Muscle layer of duodenum (tissue), 2 donors: ENCODE results near the gene NDN.

ENCODE experiments used
- H3K27ac ChIP-seq: one replicate; pipeline ENCODE4 v1.7.0; 2013; ENCODE audit warnings: mild to moderate bottlenecking, low read length
- H3K27me3 ChIP-seq: one replicate; pipeline ENCODE4 v1.7.0; 2013; ENCODE audit warnings: low read depth, mild to moderate bottlenecking, control low read depth, low read length
- H3K36me3 ChIP-seq, 2 donors: one replicate each; pipeline ENCODE4 v1.7.0; 2013; ENCODE audit warnings: low read length in 2 of 2, control low read depth in 1 of 2, mild to moderate bottlenecking in 1 of 2; ENCODE audit not compliant: insufficient read depth in 2 of 2, control insufficient read depth in 1 of 2
- H3K4me1 ChIP-seq, 2 donors: one replicate each; pipeline ENCODE4 v1.7.0; 2013; ENCODE audit warnings: low read length in 2 of 2, mild to moderate bottlenecking in 2 of 2, control low read depth in 1 of 2, moderate library complexity in 1 of 2; ENCODE audit not compliant: insufficient read depth in 2 of 2, control insufficient read depth in 1 of 2
- H3K4me3 ChIP-seq, 2 donors: one replicate each; pipeline ENCODE4 v1.7.0; 2013; ENCODE audit warnings: low read length in 2 of 2, low read depth in 1 of 2, mild to moderate bottlenecking in 1 of 2
- H3K9me3 ChIP-seq, 2 donors: one replicate each; pipeline ENCODE4 v1.7.0; 2013; ENCODE audit warnings: low read length in 2 of 2, control low read depth in 1 of 2, mild to moderate bottlenecking in 1 of 2; ENCODE audit not compliant: control insufficient read depth in 1 of 2
- donor health status: healthy.

Gene NDN

GRCh38 chr15:23670970-23671369 lies 16.1 kb downstream of the NDN start:
- Histone ChIP-seq H3K27ac (no peak overlapping the region), H3K4me1 (no peaks in the 10 kb centered on the region), H3K27me3 (no peaks in the 10 kb centered on the region), H3K9me3 (no peaks in the 10 kb centered on the region), H3K36me3 (no peaks in the 10 kb centered on the region), H3K4me3 (no peak overlapping the region)

- Histone ChIP-seq H3K4me1 (no peaks in the 10 kb centered on the region), H3K27me3 (no peaks in the 10 kb centered on the region), H3K9me3 (no peaks in the 10 kb centered on the region), H3K36me3 (no peaks in the 10 kb centered on the region), H3K27ac (no peak overlapping the region), H3K4me3 (no peak overlapping the region)
These were observed 23.9 kb downstream of the NDN start for GRCh38 chr15:23663232-23663631.

GRCh38 chr15:23648920-23649515 lies 38.1 kb downstream of the NDN start:
- no peak overlapping the region for H3K27ac ChIP-seq
- H3K27me3 ChIP-seq: peaks cover 7% of the 10 kb centered on the region
- H3K36me3 ChIP-seq: no peaks in the 10 kb centered on the region
- H3K9me3 ChIP-seq: no peaks in the 10 kb centered on the region
- H3K4me1 ChIP-seq: no peaks in the 10 kb centered on the region
- no peak overlapping the region for H3K4me3 ChIP-seq

- H3K9me3 ChIP-seq: no peaks in the 10 kb centered on the region
- no peak within 1 kb of the TSS for H3K27ac ChIP-seq
- H3K36me3 ChIP-seq: no peaks in the 10 kb centered on the region
- peak within 1 kb of the TSS in 1 of 2 donors; percentile 56 for H3K4me3 ChIP-seq
- peaks cover 7% of the 10 kb centered on the region for H3K27me3 ChIP-seq
- H3K4me1 ChIP-seq: no peaks in the 10 kb centered on the region
These were observed 39.4 kb downstream of the NDN start, which contains the start of gene MAGEL2 for GRCh38 chr15:23647421-23648370. TSS of gene MAGEL2 (minus strand) at chr15:23647867. CDS start at chr15:23647742, 125 bp downstream.

- Histone ChIP-seq H3K27me3 (peaks cover 7% of the 10 kb centered on the region), H3K4me3 (peak overlapping the region in 1 of 2 donors; percentile 56)
These were observed 40.2 kb downstream of the NDN start for GRCh38 chr15:23647001-23647295.

GRCh38 chr15:23646165-23647000 lies 40.7 kb downstream of the NDN start:
- Histone ChIP-seq H3K4me1 (no peaks in the 10 kb centered on the region), H3K36me3 (no peaks in the 10 kb centered on the region), H3K27ac (no peak overlapping the region), H3K4me3 (no peak overlapping the region), H3K9me3 (no peaks in the 10 kb centered on the region), H3K27me3 (peaks cover 7% of the 10 kb centered on the region)

More at GRCh38 chr15:23647001-23647295, 40.2 kb downstream of the NDN start:
- Histone ChIP-seq H3K36me3 (no peaks in the 10 kb centered on the region), H3K4me1 (no peaks in the 10 kb centered on the region), H3K9me3 (no peaks in the 10 kb centered on the region), H3K27ac (no peak overlapping the region)

GRCh38 chr15:23645371-23646164 lies 41.5 kb downstream of the NDN start:
- Histone ChIP-seq H3K4me1 (no peaks in the 10 kb centered on the region), H3K4me3 (no peak overlapping the region), H3K27me3 (peaks cover 7% of the 10 kb centered on the region), H3K9me3 (no peaks in the 10 kb centered on the region), H3K27ac (no peak overlapping the region), H3K36me3 (no peaks in the 10 kb centered on the region)

GRCh38 chr15:23644829-23645228 lies 42.3 kb downstream of the NDN start:
- no peak overlapping the region for H3K27ac ChIP-seq
- H3K4me3 ChIP-seq: no peak overlapping the region
- H3K36me3 ChIP-seq: no peaks in the 10 kb centered on the region
- peaks cover 7% of the 10 kb centered on the region for H3K27me3 ChIP-seq
- no peaks in the 10 kb centered on the region for H3K9me3 ChIP-seq
- H3K4me1 ChIP-seq: no peaks in the 10 kb centered on the region

- Histone ChIP-seq H3K27ac (no peak overlapping the region), H3K36me3 (no peaks in the 10 kb centered on the region), H3K9me3 (no peaks in the 10 kb centered on the region), H3K27me3 (no peaks in the 10 kb centered on the region), H3K4me3 (no peak overlapping the region), H3K4me1 (no peaks in the 10 kb centered on the region)
These were observed 44.6 kb downstream of the NDN start for GRCh38 chr15:23642413-23643044.
